ENCODE measurements around the gene PPARGC1A. TPM values are rescaled to one million over a fixed set of nuclear protein-coding genes. Genes with fewer than 3 reads are reported as not detected.

PPARGC1A gene
- total and polyA plus RNA-seq, 4 donors = 7.7 to 34.6 (median 16.3) TPM

DNA sequence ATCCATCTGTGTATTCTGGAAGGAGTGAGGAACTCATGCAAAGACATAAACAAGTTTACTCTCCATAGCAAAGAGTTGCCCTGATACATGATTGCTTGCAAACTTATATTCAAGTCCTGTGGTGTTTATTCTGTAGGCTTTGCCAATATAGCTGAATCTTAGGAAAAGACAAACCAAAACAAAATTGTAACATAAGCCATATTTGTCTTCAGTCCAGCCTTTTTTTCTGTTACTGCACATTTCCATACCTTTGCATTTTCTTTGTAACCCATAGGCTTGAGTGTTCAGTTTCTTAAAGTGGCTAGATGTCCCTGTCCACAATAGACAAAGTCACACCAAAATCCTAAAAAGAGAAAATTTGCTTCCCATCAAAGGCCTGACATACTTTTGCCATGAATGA, 120.4 kb downstream of the PPARGC1A start:
- Histone ChIP-seq H3K27ac (ENCODE audit: low read depth in 1 of 2, low read length in 2 of 2) (no peak overlapping the region), H3K4me1 (ENCODE audit: control insufficient read depth in 4 of 4, insufficient read depth in 4 of 4, low read length in 3 of 4) (no peaks in the 10 kb centered on the region), H3K36me3 (ENCODE audit: control insufficient read depth in 4 of 4, insufficient read depth in 3 of 4, low read depth in 1 of 4, low read length in 3 of 4) (no peaks in the 10 kb centered on the region), H3K9ac (ENCODE audit: low read depth in 1 of 2, low read length in 2 of 2) (no peak overlapping the region), H3K9me3 (ENCODE audit: control insufficient read depth in 4 of 4, low read length in 3 of 4) (no peaks in the 10 kb centered on the region), H3K4me3 (ENCODE audit: low read depth in 1 of 3, low read length in 3 of 3) (no peak overlapping the region), H3K27me3 (ENCODE audit: control insufficient read depth in 4 of 4, insufficient read depth in 4 of 4, low read length in 3 of 4) (no peaks in the 10 kb centered on the region)
- TF ChIP-seq GABPA (IDR thresholded peaks at IDR 0.05 in 1 of 2, conservative IDR thresholded peaks at IDR 0.05 in 1 of 2) (no peak), HNF4A (conservative IDR thresholded peaks at IDR 0.05) (no peak), YY1 (IDR thresholded peaks at IDR 0.05) (no peak), FOXA2 (IDR thresholded peaks at IDR 0.05) (no peak)
- TF ChIP-seq, protein P1, sequence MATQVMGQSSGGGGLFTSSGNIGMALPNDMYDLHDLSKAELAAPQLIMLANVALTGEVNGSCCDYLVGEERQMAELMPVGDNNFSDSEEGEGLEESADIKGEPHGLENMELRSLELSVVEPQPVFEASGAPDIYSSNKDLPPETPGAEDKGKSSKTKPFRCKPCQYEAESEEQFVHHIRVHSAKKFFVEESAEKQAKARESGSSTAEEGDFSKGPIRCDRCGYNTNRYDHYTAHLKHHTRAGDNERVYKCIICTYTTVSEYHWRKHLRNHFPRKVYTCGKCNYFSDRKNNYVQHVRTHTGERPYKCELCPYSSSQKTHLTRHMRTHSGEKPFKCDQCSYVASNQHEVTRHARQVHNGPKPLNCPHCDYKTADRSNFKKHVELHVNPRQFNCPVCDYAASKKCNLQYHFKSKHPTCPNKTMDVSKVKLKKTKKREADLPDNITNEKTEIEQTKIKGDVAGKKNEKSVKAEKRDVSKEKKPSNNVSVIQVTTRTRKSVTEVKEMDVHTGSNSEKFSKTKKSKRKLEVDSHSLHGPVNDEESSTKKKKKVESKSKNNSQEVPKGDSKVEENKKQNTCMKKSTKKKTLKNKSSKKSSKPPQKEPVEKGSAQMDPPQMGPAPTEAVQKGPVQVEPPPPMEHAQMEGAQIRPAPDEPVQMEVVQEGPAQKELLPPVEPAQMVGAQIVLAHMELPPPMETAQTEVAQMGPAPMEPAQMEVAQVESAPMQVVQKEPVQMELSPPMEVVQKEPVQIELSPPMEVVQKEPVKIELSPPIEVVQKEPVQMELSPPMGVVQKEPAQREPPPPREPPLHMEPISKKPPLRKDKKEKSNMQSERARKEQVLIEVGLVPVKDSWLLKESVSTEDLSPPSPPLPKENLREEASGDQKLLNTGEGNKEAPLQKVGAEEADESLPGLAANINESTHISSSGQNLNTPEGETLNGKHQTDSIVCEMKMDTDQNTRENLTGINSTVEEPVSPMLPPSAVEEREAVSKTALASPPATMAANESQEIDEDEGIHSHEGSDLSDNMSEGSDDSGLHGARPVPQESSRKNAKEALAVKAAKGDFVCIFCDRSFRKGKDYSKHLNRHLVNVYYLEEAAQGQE (IDR thresholded peaks at IDR 0.05) = no peak
- TF ChIP-seq, protein P2, sequence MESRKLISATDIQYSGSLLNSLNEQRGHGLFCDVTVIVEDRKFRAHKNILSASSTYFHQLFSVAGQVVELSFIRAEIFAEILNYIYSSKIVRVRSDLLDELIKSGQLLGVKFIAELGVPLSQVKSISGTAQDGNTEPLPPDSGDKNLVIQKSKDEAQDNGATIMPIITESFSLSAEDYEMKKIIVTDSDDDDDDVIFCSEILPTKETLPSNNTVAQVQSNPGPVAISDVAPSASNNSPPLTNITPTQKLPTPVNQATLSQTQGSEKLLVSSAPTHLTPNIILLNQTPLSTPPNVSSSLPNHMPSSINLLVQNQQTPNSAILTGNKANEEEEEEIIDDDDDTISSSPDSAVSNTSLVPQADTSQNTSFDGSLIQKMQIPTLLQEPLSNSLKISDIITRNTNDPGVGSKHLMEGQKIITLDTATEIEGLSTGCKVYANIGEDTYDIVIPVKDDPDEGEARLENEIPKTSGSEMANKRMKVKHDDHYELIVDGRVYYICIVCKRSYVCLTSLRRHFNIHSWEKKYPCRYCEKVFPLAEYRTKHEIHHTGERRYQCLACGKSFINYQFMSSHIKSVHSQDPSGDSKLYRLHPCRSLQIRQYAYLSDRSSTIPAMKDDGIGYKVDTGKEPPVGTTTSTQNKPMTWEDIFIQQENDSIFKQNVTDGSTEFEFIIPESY (IDR thresholded peaks at IDR 0.05) = no peak
- DNase-seq (ENCODE audit: low spot score) = no peak

DNA sequence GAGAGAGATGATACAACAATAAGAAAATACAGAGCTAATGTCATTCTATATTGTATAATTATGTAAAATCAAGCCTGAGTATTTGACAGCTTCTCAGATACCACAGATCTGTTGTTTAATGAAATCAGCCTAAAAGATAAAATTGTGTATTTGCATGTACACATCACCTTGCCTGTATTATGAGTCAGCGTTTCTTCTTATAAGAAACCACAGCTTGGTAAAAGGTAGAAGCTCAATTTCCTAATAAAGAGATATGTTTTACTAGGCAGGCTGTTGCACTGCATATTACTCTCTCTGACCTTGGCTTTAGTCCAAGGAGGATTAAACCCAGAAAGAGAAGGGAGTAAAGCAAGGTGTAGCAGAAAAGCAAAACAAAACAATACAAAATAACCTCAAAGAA, 121.3 kb downstream of the PPARGC1A start:
- no peak overlapping the region for H3K4me3 ChIP-seq (ENCODE audit: low read depth in 1 of 3, low read length in 3 of 3)

More for the DNA sequence above, 121.3 kb downstream of the PPARGC1A start:
- DNase-seq (ENCODE audit: low spot score) = no peak
- H3K4me1 ChIP-seq (ENCODE audit: control insufficient read depth in 4 of 4, insufficient read depth in 4 of 4, low read length in 3 of 4) = peaks cover 0 to 3% (median 2%) of the 10 kb centered on the region in 4 donors
- H3K36me3 ChIP-seq (ENCODE audit: control insufficient read depth in 4 of 4, insufficient read depth in 3 of 4, low read depth in 1 of 4, low read length in 3 of 4) = no peaks in the 10 kb centered on the region
- 77% methylated on average over 1 of the region's 1 CpG for WGBS
- H3K27me3 ChIP-seq (ENCODE audit: control insufficient read depth in 4 of 4, insufficient read depth in 4 of 4, low read length in 3 of 4) = no peaks in the 10 kb centered on the region
- H3K27ac ChIP-seq (ENCODE audit: low read depth in 1 of 2, low read length in 2 of 2) = no peak overlapping the region
- TF ChIP-seq, protein P2 (IDR thresholded peaks at IDR 0.05) = no peak
- TF ChIP-seq, protein P3, sequence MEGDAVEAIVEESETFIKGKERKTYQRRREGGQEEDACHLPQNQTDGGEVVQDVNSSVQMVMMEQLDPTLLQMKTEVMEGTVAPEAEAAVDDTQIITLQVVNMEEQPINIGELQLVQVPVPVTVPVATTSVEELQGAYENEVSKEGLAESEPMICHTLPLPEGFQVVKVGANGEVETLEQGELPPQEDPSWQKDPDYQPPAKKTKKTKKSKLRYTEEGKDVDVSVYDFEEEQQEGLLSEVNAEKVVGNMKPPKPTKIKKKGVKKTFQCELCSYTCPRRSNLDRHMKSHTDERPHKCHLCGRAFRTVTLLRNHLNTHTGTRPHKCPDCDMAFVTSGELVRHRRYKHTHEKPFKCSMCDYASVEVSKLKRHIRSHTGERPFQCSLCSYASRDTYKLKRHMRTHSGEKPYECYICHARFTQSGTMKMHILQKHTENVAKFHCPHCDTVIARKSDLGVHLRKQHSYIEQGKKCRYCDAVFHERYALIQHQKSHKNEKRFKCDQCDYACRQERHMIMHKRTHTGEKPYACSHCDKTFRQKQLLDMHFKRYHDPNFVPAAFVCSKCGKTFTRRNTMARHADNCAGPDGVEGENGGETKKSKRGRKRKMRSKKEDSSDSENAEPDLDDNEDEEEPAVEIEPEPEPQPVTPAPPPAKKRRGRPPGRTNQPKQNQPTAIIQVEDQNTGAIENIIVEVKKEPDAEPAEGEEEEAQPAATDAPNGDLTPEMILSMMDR (IDR thresholded peaks at IDR 0.05; ENCODE audit: low read depth, low read length, missing input control) = no peak
- H3K9ac ChIP-seq (ENCODE audit: low read depth in 1 of 2, low read length in 2 of 2) = no peak overlapping the region
- H3K9me3 ChIP-seq (ENCODE audit: control insufficient read depth in 4 of 4, low read length in 3 of 4) = no peaks in the 10 kb centered on the region

All from liver (tissue), 9 donors.